H7 (cell line): ENCODE measurements around the gene PASK. TPM values are rescaled to one million over a fixed set of nuclear protein-coding genes. Genes with fewer than 3 reads are reported as not detected.
"Not testable (repeated sequence)": the region's sequence is repeated elsewhere in the genome, so short reads cannot be mapped to it uniquely, and the experiment has no call there.

Experiments used
- DNase-seq: peaks from one replicate; pipeline ENCODE4 v3.0.0; 2012
- H3K27me3 ChIP-seq: 2 replicates; pipeline ENCODE4 v1.6.0; 2011; ENCODE audit warnings: mild to moderate bottlenecking, low read length; ENCODE audit not compliant: control insufficient read depth, insufficient read depth
- H3K36me3 ChIP-seq: replicated peaks from 2 replicates; pipeline ENCODE4 v1.5.1; 2011; ENCODE audit warnings: low read length; ENCODE audit not compliant: control insufficient read depth, insufficient read depth
- H3K4me3 ChIP-seq: 2 replicates; pipeline ENCODE4 v1.5.1; 2011; ENCODE audit warnings: low read depth, mild to moderate bottlenecking, control low read depth, low read length, moderate library complexity; ENCODE audit not compliant: insufficient read depth
- total RNA-seq: library from RNA; depleted of rRNA; stranded (reverse); fragments of >200 nt; shearing (Covaris generic); gene quantifications from 2 replicates; pipeline ENCODE4 v1.2.3, GENCODE V29; 2014

PASK gene
- total RNA-seq, 1 experiment from 2014 or later = 20.6 TPM

DNA sequence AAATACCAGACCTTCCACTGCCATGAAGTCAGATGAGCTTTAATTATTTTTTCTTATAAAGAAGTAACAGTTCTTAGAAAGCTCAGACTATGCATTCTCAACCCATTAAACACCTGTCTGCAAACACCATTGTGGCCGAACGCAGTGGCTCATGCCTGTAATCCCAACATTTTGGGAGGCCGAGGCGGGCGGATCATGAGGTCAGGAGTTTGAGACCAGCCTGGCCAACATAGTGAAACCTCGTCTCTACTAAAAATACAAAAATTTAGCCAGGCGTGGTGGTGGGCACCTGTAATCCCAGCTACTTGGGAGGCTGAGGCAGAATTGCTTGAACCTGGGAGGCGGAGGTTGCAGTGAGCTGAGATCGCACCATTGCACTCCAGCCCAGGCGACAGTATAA, 44.7 kb downstream of the PASK start:
- not testable (repeated sequence) for H3K4me3 ChIP-seq, DNase-seq, H3K27me3 ChIP-seq, H3K36me3 ChIP-seq

DNA sequence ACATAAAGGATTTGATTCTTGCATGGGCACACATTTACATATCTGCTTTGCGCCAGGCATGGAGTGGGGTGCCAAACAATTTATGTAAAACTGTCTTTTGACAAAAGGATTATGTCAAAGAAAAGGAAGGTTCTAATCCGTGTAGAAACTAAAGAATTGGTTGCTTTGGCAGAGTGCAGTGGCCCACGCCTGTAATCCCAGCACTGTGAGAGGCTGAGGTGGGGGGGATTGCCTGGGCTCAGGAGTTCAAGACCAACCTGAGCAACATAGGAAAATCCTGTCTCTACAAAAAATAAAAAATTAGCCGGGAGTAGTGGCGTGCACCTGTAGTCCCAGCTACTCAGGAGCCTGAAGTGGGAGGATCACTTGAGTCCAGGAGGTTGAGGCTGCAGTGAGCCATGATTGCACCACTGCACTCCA, 46.1 kb downstream of the PASK start:
- peaks cover 8% of the 10 kb centered on the region for H3K36me3 ChIP-seq
- H3K27me3 ChIP-seq = no peaks in the 10 kb centered on the region
- H3K4me3 ChIP-seq = peak overlapping the region; percentile 60
- peak; percentile 26 for DNase-seq

DNA sequence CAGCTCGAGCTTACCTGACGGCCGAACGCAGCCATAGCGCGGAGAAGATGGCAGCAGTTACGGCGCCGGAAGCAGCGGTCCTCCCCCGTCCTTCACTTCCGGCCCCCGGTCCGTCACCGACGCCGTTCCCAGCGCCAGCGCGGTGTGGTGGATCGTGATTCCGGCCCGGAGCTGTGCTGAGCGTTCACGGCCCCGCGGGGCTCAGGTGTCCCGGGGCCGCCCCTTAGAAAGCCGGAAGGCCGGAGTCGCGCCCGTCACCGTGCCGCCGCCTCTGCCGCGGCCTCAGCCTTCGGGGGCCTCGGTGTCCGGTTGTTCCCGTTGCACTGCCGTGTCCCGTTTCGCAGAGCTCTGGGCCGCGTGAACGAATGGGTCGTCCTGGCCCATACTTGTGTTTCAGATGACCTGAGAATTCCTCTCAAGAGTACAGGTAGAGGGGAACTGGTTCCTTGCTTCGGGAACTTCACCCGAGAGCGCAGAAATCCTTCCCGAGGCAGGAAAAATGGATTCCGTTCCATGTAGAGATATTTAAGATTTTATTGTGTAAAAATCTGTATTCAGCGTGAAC, 47.0 kb downstream of the PASK start, which contains the start of gene MTERF4:
TSS of gene MTERF4 (minus strand) at position 49 of the 565 bp plus-strand sequence. CDS start at position 35, 14 bp downstream.
- H3K27me3 ChIP-seq = no peaks in the 10 kb centered on the region
- peak; percentile 95 for DNase-seq
- H3K36me3 ChIP-seq = peaks cover 8% of the 10 kb centered on the region
- peak within 1 kb of the TSS; percentile 60 for H3K4me3 ChIP-seq

DNA sequence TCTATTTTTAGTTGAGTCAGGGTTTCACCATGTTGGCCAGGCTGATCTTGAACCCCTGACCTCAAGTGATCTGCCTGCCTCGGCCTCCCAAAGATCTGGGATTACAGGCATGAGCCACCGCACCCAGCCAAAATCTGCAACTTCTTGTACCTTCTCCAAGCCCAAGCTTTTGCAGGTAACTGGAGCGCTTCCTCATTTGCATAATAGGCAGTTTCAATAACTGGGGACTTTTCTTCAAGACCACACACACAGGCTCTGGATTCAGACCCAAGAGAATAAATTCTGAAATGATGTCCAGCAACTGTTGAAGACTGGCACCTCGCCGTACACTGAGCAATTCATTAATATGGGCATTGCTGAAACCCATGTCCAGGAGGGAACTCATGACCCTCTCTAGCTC, 50.0 kb downstream of the PASK start:
- Histone ChIP-seq H3K27me3 (no peaks in the 10 kb centered on the region), H3K4me3 (no peak overlapping the region), H3K36me3 (peaks cover 10% of the 10 kb centered on the region)
- DNase-seq = no peak

DNA sequence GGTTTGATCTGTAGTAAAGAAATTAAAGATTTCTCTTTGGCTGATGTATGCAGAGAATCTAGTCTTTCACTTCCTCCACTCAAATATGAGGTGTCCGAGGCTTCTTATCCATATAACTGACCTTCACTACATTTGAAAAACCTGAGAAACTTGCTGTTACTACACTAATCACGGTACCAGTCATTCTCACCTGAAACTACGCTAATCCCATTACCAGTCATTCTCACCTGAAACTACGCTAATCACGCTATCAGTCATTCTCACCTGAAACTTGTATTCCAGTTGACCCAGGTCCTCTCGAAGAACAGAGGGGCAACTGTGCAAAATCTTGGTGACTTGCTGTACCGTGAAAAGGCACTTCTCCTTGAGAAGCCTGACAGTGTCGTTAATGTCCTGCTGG, 52.3 kb downstream of the PASK start:
- DNase-seq = no peak
- Histone ChIP-seq H3K27me3 (no peaks in the 10 kb centered on the region), H3K36me3 (peaks cover 10% of the 10 kb centered on the region), H3K4me3 (no peak overlapping the region)

DNA sequence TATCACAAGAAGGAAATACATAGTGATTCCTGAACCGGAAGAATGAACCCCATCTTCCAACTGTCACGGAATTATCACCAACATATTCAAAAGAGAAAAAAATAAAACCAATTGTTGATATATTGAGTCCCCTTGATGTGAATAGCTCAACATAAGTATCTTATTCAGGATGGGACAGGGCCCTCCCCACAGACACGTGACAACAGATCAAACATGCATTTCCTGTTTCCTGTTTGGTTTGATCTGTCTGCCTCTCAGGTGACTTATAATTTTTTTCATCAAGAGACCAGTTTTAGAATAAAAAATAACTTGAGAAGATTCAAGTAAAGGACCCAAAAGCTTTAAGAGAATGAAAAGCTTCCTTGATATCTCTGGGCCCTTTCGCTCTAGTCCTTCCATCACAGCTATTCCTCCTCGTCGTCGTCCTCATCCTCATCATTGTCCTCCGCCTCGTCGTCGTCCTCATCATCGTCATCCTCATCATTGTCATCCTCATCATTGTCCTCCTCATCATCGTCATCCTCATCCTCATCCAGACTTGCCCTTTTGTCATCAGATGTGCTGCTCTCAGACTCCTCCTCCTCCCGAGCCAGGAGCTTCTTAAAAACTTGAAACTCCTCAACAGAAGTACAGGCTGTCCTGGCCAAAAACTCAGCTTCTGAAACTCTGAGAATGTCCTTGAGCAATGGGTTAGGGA, 53.5 kb downstream of the PASK start:
- Histone ChIP-seq H3K4me3 (no peak overlapping the region), H3K36me3 (peaks cover 13% of the 10 kb centered on the region), H3K27me3 (no peaks in the 10 kb centered on the region)
- DNase-seq = no peak

DNA sequence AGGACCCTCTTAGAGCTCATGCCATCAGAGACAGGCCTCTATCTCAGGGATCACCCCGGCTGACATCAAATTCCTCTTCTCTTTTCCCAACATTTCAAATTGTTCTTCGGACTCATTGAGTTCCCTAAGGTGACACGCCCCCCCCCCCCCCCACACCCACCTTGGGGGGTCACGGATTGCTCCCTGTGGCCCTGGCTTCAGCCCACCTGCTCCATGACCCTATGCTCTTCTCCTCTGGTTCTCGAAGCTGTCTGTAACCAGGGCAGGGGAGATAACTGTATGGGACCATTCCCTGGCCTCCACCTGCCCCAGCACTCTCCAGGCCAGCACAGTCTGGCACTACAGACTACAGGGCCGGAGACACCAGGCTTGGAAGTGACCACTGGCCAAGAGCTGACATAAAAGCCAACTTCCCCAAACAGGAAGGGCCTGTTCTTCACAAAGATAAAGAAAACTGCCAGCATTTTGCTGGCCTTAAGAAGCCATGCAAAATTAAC, 54.3 kb downstream of the PASK start:
- no peak overlapping the region for H3K4me3 ChIP-seq
- DNase-seq = peak; percentile 24
- H3K27me3 ChIP-seq = no peaks in the 10 kb centered on the region
- peaks cover 13% of the 10 kb centered on the region for H3K36me3 ChIP-seq

DNA sequence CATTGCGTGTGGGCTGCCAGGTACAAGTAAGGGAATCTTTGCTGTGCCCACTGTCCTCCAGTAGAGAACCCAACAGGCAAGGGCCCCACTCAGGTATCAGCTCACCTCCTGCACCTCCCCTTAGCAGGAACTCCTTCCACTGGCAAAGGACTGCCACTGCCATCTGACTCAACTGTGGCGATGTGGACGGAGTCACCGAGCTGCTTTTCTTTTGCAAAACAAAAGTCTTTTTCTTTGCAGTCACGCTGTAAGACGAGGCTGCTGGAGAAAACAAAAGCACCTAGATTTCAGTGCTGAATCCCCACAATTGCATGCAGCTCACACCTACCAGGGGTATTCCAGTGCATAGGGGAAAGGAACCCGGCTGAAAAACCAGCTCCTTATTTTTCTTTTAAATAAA, 55.1 kb downstream of the PASK start:
- DNase-seq = peak; percentile 57
- H3K4me3 ChIP-seq = no peak overlapping the region
- peaks cover 13% of the 10 kb centered on the region for H3K36me3 ChIP-seq
- H3K27me3 ChIP-seq = no peaks in the 10 kb centered on the region

DNA sequence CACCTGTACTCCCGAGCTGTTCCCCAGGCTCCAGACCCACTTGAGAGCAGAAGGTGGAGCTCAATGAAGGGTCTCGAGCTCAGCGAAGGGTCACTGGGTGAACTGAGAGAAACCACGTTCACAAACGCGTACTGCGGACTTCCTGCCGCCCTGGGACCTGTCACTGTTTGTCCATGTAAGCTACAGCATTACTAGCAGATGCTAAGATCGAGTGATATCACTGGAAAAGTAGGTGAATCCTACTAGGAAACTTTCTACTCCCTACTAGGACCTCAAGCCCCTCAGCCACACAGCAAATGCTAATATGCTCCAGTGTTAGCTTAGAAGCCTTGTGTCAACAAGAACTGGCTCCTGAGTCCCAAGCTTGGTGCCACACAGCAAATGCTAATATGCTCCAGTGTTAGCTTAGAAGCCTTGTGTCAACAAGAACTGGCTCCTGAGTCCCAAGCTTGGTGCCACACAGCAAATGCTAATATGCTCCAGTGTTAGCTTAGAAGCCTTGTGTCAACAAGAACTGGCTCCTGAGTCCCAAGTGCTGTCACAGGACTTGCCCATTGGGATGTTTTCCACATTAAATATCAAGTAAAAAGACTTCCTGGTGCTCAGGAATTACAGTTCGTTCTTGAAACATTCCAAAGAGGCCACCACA, 56.0 kb downstream of the PASK start:
- H3K27me3 ChIP-seq, DNase-seq, H3K4me3 ChIP-seq: not testable (repeated sequence)
- peaks cover 16% of the 10 kb centered on the region for H3K36me3 ChIP-seq

DNA sequence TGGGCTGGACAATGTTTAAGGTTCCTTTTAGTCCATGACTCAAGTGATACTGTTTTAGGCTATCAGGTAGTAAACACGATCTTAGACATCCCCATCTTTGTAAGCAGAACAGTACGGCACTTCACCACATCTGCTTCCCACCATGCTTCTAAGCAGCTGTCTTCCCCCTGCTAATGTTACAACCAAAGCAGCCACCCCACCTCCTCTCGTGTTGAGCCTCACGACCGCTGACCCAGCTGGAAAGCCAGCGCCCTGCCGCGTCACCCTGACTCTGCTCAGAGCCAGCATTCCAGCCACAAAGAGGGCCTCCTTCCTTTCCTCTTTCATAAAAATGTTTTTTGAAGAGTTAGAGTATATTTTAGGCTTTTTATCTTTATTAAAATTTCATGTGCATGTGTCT, 56.6 kb downstream of the PASK start:
- H3K27me3 ChIP-seq = no peaks in the 10 kb centered on the region
- peaks cover 16% of the 10 kb centered on the region for H3K36me3 ChIP-seq
- DNase-seq = no peak
- no peak overlapping the region for H3K4me3 ChIP-seq

DNA sequence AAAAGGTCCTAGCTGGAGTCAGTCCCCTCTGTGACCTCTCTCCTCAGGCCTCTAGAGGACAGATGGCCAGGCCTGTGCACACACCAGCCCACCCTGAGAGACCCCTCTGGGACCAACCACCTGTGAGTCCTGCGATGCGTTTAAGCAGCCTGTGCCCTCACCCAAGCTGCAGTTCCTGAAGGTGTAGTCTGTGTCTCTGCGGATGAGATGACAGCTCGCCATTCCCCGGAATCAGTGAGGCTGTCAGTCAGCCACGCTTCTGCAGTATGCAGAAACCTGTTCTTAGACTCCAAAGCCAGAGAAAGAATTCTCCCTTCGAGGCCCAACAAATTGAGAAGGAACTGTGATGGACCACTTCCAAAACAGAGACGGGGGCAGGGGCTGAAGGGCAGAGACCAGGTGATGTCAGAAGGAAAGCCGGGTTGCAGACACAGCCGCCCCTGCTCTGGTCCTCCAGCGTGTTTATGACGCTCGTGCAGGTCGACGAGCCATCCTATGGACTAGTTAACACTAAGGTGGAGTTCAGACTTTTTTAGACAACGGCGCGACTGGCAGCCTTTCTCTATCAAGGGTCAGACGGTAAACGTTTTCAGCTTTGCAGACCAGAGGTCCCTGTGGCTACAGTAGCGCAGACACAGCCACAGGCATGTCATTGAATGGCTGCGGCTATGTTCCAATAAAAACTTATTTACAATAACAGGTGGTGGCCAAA, 57.4 kb downstream of the PASK start:
- Histone ChIP-seq H3K4me3 (no peak overlapping the region), H3K27me3 (no peaks in the 10 kb centered on the region), H3K36me3 (peaks cover 14% of the 10 kb centered on the region)
- DNase-seq = no peak

DNA sequence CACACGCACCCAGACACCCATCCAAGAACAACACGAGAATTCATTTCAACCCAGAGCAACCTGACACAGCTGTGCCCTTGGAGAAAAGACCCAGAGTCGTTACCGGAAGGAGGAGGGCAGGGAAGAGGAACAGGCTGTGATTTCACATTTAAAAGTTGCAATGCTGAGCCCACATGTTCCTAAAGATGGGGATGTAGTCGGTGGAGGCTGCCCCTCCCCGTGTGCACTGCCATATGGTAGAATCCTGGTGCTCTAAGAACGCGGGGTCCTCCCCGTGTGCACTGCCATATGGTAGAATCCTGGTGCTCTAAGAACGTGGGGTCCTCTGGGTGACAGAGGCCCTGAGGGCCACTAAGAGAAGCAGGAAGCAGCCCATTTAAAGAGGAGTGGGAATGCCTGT, 58.1 kb downstream of the PASK start:
- no peaks in the 10 kb centered on the region for H3K27me3 ChIP-seq
- H3K36me3 ChIP-seq = peaks cover 14% of the 10 kb centered on the region
- H3K4me3 ChIP-seq = no peak overlapping the region
- DNase-seq = no peak

DNA sequence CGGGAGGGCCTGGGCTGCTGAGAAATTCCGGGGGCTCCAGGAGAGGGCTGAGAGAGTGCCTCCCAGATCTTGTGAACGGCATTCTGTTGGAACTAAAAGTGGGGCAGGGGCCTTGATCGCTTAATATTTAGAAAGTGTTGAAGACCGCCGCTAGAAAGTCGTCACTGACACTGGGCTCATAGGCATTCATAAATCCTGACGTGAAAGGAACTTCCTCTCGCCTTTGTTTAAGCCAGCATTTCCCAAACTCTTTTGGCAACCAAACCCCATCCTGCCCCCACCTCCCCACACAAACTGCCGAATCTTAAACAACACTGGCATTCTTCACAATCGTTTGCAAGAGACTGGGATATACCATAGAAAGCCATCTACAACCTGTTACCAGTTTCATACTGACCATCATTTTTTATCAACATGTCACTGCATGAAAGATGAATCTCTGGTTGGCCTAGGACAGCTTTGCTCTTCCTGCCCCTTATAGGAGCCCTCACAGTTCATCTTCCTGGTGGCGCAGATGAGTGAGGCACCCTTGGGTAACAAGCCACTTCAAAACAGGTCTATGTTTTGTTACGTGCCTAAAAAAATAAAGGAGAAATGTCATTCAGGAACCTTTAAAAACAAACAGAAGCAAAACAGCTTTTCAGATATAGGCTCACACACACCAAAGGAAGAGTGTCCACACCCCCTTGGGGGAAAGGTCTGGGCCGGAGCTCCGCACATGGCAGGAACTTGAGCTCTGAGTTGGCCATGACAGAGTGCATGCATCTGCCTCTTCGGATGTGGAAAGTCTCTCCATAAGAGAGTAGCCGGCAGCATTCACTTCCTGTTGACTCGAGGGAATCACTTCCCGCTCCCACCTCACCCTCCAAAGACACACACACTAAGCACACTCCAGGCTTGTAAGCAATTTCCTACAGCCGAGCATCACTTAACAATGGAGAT, 60.2 kb downstream of the PASK start:
- H3K27me3 ChIP-seq = no peaks in the 10 kb centered on the region
- no peak overlapping the region for H3K4me3 ChIP-seq
- DNase-seq = no peak
- peaks cover 10% of the 10 kb centered on the region for H3K36me3 ChIP-seq

DNA sequence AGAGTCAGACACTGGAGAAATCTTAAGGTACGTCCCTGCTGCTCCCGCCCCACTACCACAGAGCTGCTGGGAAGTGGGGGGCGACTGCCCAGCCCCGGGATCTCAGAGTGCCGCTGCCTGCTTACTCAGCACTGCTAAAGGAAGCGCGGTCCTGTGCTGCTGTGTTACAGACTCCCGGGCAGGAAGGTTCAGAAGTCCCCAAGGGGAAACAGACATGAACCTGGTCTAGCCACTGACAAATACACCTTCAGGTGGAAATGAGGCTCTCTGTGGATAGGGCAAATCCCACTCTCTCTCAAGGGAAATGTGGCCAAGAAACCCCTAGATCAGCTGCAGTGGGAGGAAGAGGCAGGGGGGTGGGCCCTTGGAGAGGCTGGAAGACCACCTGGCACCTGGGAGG, 60.9 kb downstream of the PASK start:
- no peaks in the 10 kb centered on the region for H3K27me3 ChIP-seq
- H3K36me3 ChIP-seq = peaks cover 10% of the 10 kb centered on the region
- no peak overlapping the region for H3K4me3 ChIP-seq
- no peak for DNase-seq
